OCI-LY1 (cell line): Measurements from ENCODE around the gene ATCAY.

Experiments used
- H2AFZ ChIP-seq: fragments of 200-600 bp; sonication (generic), shearing (Covaris generic); 2 replicates; pipeline ENCODE4 v1.6.0; 2014; ENCODE audit warnings: antibody characterized with exemption, mild to moderate bottlenecking, low read length
- H3F3A ChIP-seq: fragments of 200-600 bp; sonication (generic), shearing (Covaris generic); 2 replicates; pipeline ENCODE4 v1.6.0; 2014; ENCODE audit warnings: mild to moderate bottlenecking, antibody characterized with exemption, low read length, moderate library complexity; ENCODE audit not compliant: insufficient read depth
- H3K27ac ChIP-seq: fragments of 200-600 bp; sonication (generic); 2 replicates; pipeline ENCODE4 v1.5.1; 2014; ENCODE audit warnings: low read length, mixed run types, mild to moderate bottlenecking, low read depth; ENCODE audit not compliant: poor library complexity, severe bottlenecking
- H3K27me3 ChIP-seq: fragments of 200-600 bp; sonication (generic); 2 replicates; pipeline ENCODE4 v1.6.0; 2014; ENCODE audit warnings: antibody characterized with exemption, mild to moderate bottlenecking, low read length, moderate library complexity; ENCODE audit not compliant: insufficient read depth
- H3K36me3 ChIP-seq: fragments of 200-600 bp; sonication (generic); 2 replicates; pipeline ENCODE4 v1.6.1; 2014; ENCODE audit warnings: mild to moderate bottlenecking, antibody characterized with exemption, low read length, moderate library complexity, mixed read lengths; ENCODE audit not compliant: insufficient read depth
- H3K4me1 ChIP-seq: fragments of 200-600 bp; sonication (generic); 2 replicates; pipeline ENCODE4 v1.5.1; 2014; ENCODE audit warnings: mild to moderate bottlenecking, low read length, moderate library complexity; ENCODE audit not compliant: insufficient read depth, severe bottlenecking
- H3K4me2 ChIP-seq: fragments of 200-600 bp; sonication (generic), shearing (Covaris generic); 2 replicates; pipeline ENCODE4 v1.6.1; 2014; ENCODE audit warnings: low read length
- H3K4me3 ChIP-seq: fragments of 200-600 bp; sonication (generic); 2 replicates; pipeline ENCODE4 v1.5.1; 2014; ENCODE audit warnings: low read length, low read depth, mild to moderate bottlenecking, mixed read lengths; ENCODE audit not compliant: poor library complexity, severe bottlenecking
- H3K79me2 ChIP-seq: fragments of 200-600 bp; shearing (Covaris generic); 2 replicates; pipeline ENCODE4 v1.6.1; 2016; ENCODE audit warnings: mixed run types, low read length, mixed read lengths; ENCODE audit not compliant: insufficient read depth
- H3K9ac ChIP-seq: fragments of 200-600 bp; sonication (generic), shearing (Covaris generic); 2 replicates; pipeline ENCODE4 v1.6.1; 2014; ENCODE audit warnings: mild to moderate bottlenecking, low read length, mixed read lengths
- H3K9me2 ChIP-seq: fragments of 200-600 bp; sonication (generic), shearing (Covaris generic); 2 replicates; pipeline ENCODE4 v1.6.1; 2014; ENCODE audit warnings: low read depth, mild to moderate bottlenecking, low read length, mixed read lengths
- H3K9me3 ChIP-seq: fragments of 200-600 bp; shearing (Covaris generic); 2 replicates; pipeline ENCODE4 v1.6.1; 2014; ENCODE audit warnings: low read length, mixed read lengths
- H4K20me1 ChIP-seq: fragments of 200-600 bp; sonication (generic), shearing (Covaris generic); 2 replicates; pipeline ENCODE4 v1.6.0; 2016; ENCODE audit warnings: mild to moderate bottlenecking, low read length; ENCODE audit not compliant: insufficient read depth
- CTCF ChIP-seq: fragments of 200-600 bp; sonication (generic), shearing (Covaris generic); IDR thresholded peaks from 2 replicates; pipeline ENCODE4 v1.5.1; 2017; ENCODE audit warnings: mild to moderate bottlenecking, antibody characterized with exemption, low read length, moderate library complexity, mixed read lengths
- EZH2 ChIP-seq: fragments of 200-600 bp; sonication (generic), shearing (Covaris generic); IDR thresholded peaks from 2 replicates; pipeline ENCODE4 v1.8.0; 2017; ENCODE audit warnings: borderline replicate concordance, mixed run types, mild to moderate bottlenecking, antibody characterized with exemption, low read length, moderate library complexity, mixed read lengths

Gene ATCAY

GRCh38 chr19:3919793-3920192 is 39.3 kb downstream of the ATCAY start:
- Histone ChIP-seq H2AFZ (no peak overlapping the region), H3K79me2 (no peaks in the 10 kb centered on the region), H3K9me2 (no peaks in the 10 kb centered on the region), H3K9me3 (0 out of 2 replicates have a peak, but pooled peaks cover 3% of the 10 kb centered on the region), H4K20me1 (no peaks in the 10 kb centered on the region), H3K4me1 (no peaks in the 10 kb centered on the region), H3K4me3 (no peak overlapping the region), H3K27me3 (no peaks in the 10 kb centered on the region; the same call in 1 of the 2 replicates), H3K27ac (no peak overlapping the region), H3F3A (no peaks in the 10 kb centered on the region), H3K4me2 (no peak overlapping the region), H3K36me3 (no peaks in the 10 kb centered on the region; the same call in 1 of the 2 replicates), H3K9ac (no peak overlapping the region)
- TF ChIP-seq EZH2 (no peak), CTCF (no peak)

GRCh38 chr19:3923096-3923758 is 42.7 kb downstream of the ATCAY start:
- Histone ChIP-seq H3K36me3 (no peaks in the 10 kb centered on the region; the same call in 1 of the 2 replicates), H3K4me3 (no peak overlapping the region), H3K27me3 (no peaks in the 10 kb centered on the region; the same call in 1 of the 2 replicates), H3K4me2 (no peak overlapping the region), H3K9me3 (0 out of 2 replicates have a peak, but pooled peaks cover 3% of the 10 kb centered on the region), H4K20me1 (no peaks in the 10 kb centered on the region), H2AFZ (no peak overlapping the region), H3F3A (no peaks in the 10 kb centered on the region), H3K79me2 (no peaks in the 10 kb centered on the region), H3K4me1 (no peaks in the 10 kb centered on the region), H3K9me2 (no peaks in the 10 kb centered on the region), H3K9ac (no peak overlapping the region), H3K27ac (no peak overlapping the region)
- TF ChIP-seq EZH2: no peak
- no peak for TF ChIP-seq CTCF

- TF ChIP-seq CTCF (no peak), EZH2 (no peak)
- no peaks in the 10 kb centered on the region; the same call in 1 of the 2 replicates for H3K36me3 ChIP-seq
- no peak overlapping the region for H2AFZ ChIP-seq
- H3K79me2 ChIP-seq: no peaks in the 10 kb centered on the region
- 0 out of 2 replicates have a peak, but pooled peaks cover 3% of the 10 kb centered on the region for H3K9me3 ChIP-seq
- no peak overlapping the region for H3K27ac ChIP-seq
- H3K27me3 ChIP-seq: no peaks in the 10 kb centered on the region
- H3K4me2 ChIP-seq: no peak overlapping the region
- H3F3A ChIP-seq: no peaks in the 10 kb centered on the region
- H3K9me2 ChIP-seq: no peaks in the 10 kb centered on the region
- H4K20me1 ChIP-seq: no peaks in the 10 kb centered on the region
- H3K4me3 ChIP-seq: no peak overlapping the region
- H3K9ac ChIP-seq: no peak overlapping the region
- H3K4me1 ChIP-seq: no peaks in the 10 kb centered on the region
These were observed 43.4 kb downstream of the ATCAY start for GRCh38 chr19:3923912-3924311.
